ENCODE measurements around the gene RMC1. TPM values are rescaled to one million over a fixed set of nuclear protein-coding genes. Genes with fewer than 3 reads are reported as not detected.

RMC1 gene
- total RNA-seq, 3 donors from 2014 or later, result 22.2 to 33.0 (median 23.9) TPM

DNA sequence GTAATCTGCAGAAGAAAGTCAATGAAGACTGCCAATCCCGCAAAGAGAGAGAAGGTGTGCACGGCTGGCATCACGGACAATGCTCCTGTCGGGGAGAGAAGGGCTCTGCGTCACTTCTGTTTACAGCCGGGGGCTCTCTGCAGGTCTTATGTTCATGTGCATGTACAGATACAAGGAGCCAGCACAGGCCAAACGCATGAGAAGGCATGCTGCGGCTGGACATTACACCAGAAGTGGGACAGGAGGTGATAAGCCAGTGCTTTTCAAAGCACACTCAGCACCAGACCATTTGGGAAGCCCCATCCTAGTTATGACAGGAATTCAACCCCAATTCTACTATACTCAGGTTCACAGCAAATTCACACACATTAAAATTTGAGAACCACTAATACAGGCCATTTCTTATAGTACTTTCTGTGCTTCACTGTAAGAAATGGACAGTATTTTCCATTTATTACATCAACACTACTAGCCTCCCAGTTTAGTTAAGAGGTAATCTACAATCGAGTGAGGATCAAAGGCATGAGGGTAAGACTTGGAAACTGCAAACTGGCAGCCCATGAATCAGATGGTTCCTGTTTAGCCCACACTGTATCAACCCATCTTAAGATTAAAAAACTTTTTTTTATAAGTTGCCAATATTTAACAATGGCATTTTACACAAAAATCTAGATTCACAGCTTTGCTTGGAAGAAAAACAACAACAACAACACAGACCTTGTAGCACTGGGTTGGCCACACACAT lies 38.2 kb downstream of the RMC1 start:
- H3K9me3 ChIP-seq, result no peaks in the 10 kb centered on the region
- no peak for DNase-seq (ENCODE audit: low spot score in 2 of 2)
- H3K4me1 ChIP-seq, result no peaks in the 10 kb centered on the region
- TF ChIP-seq POLR2A (IDR thresholded peaks at IDR 0.05), result no peak
- TF ChIP-seq POLR2AphosphoS5 (IDR thresholded peaks at IDR 0.05), result no peak
- TF ChIP-seq, protein P1, sequence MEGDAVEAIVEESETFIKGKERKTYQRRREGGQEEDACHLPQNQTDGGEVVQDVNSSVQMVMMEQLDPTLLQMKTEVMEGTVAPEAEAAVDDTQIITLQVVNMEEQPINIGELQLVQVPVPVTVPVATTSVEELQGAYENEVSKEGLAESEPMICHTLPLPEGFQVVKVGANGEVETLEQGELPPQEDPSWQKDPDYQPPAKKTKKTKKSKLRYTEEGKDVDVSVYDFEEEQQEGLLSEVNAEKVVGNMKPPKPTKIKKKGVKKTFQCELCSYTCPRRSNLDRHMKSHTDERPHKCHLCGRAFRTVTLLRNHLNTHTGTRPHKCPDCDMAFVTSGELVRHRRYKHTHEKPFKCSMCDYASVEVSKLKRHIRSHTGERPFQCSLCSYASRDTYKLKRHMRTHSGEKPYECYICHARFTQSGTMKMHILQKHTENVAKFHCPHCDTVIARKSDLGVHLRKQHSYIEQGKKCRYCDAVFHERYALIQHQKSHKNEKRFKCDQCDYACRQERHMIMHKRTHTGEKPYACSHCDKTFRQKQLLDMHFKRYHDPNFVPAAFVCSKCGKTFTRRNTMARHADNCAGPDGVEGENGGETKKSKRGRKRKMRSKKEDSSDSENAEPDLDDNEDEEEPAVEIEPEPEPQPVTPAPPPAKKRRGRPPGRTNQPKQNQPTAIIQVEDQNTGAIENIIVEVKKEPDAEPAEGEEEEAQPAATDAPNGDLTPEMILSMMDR (IDR thresholded peaks at IDR 0.05), result no peak
- intact Hi-C loops (cut with DNase I; ENCODE audit: low total_unique reads), result no loop called here
- H3K27ac ChIP-seq, result no peak overlapping the region
- H3K4me3 ChIP-seq, result no peak overlapping the region
- H3K36me3 ChIP-seq, result peaks cover 11% of the 10 kb centered on the region
- no peaks in the 10 kb centered on the region for H3K27me3 ChIP-seq

DNA sequence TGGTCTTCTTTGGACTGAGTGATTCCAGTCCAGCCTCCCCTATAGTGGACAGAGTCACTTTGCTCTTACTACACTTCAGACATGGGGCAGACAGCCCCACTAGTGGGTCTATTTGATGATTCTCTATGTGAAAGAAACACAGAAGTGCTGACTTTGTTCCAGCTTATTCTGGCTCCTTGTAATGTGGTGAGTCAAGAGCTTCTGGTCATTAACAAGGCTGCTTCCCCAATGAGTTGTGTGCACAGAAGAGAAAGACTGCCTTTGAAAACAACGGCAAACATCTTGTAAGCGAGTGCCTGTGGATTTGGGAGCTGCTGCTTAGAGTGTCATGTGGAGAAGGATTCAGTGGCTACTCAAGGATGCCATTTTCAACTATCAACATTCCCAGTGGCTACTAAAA lies 39.1 kb downstream of the RMC1 start:
- peaks cover 6% of the 10 kb centered on the region for H3K36me3 ChIP-seq
- no peaks in the 10 kb centered on the region for H3K9me3 ChIP-seq
- H3K4me3 ChIP-seq, result no peak overlapping the region
- intact Hi-C loops (cut with DNase I; ENCODE audit: low total_unique reads), result no loop called here
- no peaks in the 10 kb centered on the region for H3K27me3 ChIP-seq
- no peak overlapping the region for H3K27ac ChIP-seq
- no peak for DNase-seq (ENCODE audit: low spot score in 2 of 2)
- no peaks in the 10 kb centered on the region for H3K4me1 ChIP-seq
- TF ChIP-seq POLR2A (IDR thresholded peaks at IDR 0.05) (no peak), POLR2AphosphoS5 (IDR thresholded peaks at IDR 0.05) (no peak)
- TF ChIP-seq, protein P1 (IDR thresholded peaks at IDR 0.05), result no peak

DNA sequence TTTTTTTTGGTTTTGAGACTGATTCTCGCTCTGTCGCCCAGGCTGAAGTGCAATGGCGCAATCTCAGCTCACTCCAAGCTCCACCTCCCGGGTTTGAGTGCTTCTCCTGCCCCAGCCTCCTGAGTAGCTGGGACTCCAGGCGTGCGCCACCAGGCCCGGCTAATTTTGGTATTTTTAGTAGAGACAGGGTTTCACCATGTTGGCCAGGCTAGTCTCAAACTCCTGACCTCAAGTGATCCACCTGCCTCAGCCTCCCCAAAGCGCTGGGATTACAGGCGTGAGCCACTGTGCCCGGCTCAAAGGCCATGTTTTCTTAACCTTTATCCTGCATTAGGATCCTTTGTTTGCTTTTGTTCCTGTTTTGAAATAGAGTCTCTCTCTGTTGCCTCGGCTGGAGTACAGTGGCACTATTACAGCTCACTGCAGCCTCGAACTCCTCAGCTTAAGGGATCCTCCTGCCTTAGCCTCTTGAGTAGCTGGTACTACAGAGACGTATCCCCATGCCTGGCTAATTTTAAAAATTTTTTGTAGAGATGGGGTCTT lies 42.0 kb downstream of the RMC1 start:
- intact Hi-C loops (cut with DNase I; ENCODE audit: low total_unique reads), result no loop called here
- Histone ChIP-seq H3K4me3 (no peak overlapping the region), H3K9me3 (no peaks in the 10 kb centered on the region), H3K4me1 (no peaks in the 10 kb centered on the region), H3K27me3 (no peaks in the 10 kb centered on the region), H3K36me3 (peaks cover 4% of the 10 kb centered on the region), H3K27ac (no peak overlapping the region)
- no peak for DNase-seq (ENCODE audit: low spot score in 2 of 2)
- TF ChIP-seq, protein P1 (IDR thresholded peaks at IDR 0.05), result no peak
- no peak for TF ChIP-seq POLR2A (IDR thresholded peaks at IDR 0.05)
- no peak for TF ChIP-seq POLR2AphosphoS5 (IDR thresholded peaks at IDR 0.05)

DNA sequence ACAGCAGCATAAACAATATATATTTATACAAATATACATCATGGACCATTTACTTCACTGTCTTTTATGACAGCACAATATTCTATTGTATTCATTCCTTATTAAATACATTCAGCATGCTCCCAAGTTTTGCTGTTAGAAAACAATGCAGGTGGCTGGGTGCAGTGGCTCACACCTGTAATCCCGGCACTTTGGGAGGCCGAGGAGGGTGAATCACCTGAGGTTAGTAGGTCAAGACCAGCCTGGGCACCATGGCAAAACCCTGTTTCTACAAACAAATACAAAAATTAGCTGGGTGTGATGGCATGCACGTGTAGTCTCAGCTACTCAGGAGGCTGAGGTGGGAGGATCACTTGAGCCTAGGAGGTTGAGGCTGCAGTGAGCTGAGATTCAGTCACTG lies 44.0 kb downstream of the RMC1 start:
- H3K36me3 ChIP-seq, result no peaks in the 10 kb centered on the region
- no peaks in the 10 kb centered on the region for H3K9me3 ChIP-seq
- no peak for DNase-seq (ENCODE audit: low spot score in 2 of 2)
- no peaks in the 10 kb centered on the region for H3K27me3 ChIP-seq
- no peaks in the 10 kb centered on the region for H3K4me1 ChIP-seq
- intact Hi-C loops (cut with DNase I; ENCODE audit: low total_unique reads), result no loop called here
- H3K27ac ChIP-seq, result no peak overlapping the region
- TF ChIP-seq POLR2AphosphoS5 (IDR thresholded peaks at IDR 0.05), result no peak
- no peak for TF ChIP-seq POLR2A (IDR thresholded peaks at IDR 0.05)
- TF ChIP-seq, protein P1 (IDR thresholded peaks at IDR 0.05), result no peak
- H3K4me3 ChIP-seq, result no peak overlapping the region

DNA sequence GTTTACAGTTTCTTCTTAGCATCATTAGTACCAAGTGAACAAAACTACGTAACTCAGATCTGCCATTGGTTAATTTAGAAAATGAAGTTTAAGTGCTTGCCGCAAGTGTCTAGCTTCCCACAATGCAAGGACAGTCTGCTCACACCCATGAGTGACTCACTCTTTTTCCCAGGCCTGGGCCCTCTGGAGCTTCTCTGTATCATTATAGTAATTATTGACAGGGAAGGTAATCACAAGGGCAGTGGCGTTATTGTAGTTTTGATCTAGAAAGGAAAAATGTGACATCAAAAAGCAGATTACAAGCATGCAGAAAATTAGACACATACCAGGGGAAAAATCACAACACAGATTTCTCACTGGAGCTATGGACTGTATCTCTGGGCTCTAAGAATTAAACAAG lies 44.5 kb downstream of the RMC1 start:
- intact Hi-C loops (cut with DNase I; ENCODE audit: low total_unique reads), result no loop called here
- no peak for DNase-seq (ENCODE audit: low spot score in 2 of 2)
- Histone ChIP-seq H3K4me1 (no peaks in the 10 kb centered on the region), H3K4me3 (no peak overlapping the region), H3K9me3 (no peaks in the 10 kb centered on the region), H3K27me3 (no peaks in the 10 kb centered on the region), H3K27ac (no peak overlapping the region), H3K36me3 (no peaks in the 10 kb centered on the region)
- TF ChIP-seq, protein P1 (IDR thresholded peaks at IDR 0.05), result no peak
- TF ChIP-seq POLR2AphosphoS5 (IDR thresholded peaks at IDR 0.05) (no peak), POLR2A (IDR thresholded peaks at IDR 0.05) (no peak)

Data from breast epithelium (tissue), 4 donors.